Measurements from ENCODE around the gene EEFSEC. TPM values are rescaled to one million over a fixed set of nuclear protein-coding genes. Genes with fewer than 3 reads are reported as not detected.

Gene EEFSEC
- total RNA-seq, 1 donor from 2014 or later: 19.3 TPM

DNA sequence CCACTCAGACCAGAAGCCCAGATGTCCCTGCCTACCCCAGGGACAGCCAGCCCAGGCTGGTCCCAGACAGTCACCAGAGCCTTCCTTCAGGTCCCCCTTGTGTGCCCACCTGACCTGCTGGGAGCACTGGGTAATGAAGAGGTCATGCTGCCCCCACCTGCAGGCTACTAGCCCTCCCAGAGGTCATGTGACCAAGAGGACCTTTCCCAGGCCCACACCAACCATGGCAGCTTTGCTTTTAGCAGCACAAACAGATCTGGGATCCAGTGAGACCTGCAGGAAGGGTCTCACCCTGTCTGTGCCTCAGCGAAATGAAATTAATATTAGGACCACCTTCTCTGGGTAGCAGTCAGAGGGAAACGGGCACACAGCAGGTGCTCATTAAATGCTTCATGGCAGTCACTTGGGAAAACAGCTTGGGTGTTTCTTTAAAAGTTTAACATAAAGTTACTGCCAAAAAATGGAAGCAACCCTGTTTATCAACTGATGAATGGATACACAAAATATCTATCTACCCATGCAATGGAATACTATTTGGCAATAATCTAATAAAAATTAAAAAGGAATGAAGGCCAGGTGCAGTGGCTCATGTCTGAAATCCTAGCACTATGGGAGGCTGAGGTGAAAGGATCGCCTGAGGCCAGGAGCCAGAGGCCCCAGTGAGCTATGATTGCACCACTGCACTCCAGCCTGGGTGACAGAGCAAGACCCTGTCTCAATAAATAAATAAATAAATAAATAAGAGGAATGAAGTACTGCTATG lies 269.7 kb downstream of the EEFSEC start:
- no peak for DNase-seq (ENCODE audit: low spot score)
- intact Hi-C loops (cut with DNase I): no loop called here

GRCh38 chr3:128423525-128424147 lies 270.4 kb downstream of the EEFSEC start:
- DNase-seq (ENCODE audit: low spot score): no peak
- intact Hi-C loops (cut with DNase I): no loop called here

DNA sequence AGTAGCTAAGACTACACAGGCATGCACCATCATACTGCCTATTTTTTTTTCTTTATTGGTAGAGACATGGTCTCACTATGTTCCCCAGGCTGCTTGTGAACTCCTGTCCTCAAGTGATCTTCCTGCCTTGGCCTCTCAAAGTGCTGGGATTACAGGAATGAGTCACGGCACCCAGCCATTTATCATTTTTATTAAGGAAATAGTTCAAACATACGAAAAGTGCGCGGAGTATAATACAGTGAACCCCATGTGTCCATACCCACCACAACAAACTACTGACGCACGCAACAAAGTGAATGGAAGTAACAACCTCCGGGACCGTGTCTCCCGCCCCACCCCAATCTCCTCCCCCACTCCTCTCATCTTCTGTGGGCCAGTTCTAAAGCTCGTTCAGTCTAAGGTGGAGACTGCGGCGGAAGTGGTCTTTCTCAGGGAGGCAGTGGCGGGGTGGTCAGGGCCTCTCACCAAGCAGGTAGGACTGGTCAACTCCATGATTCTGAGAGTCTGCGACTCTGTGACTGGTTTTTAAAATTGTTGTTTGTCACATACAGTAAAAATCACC lies 271.3 kb downstream of the EEFSEC start:
- DNase-seq (ENCODE audit: low spot score): no peak
- intact Hi-C loops (cut with DNase I): loop anchor here (5.0 kb wide), 1 partner anchor 252 kb away; no protein-coding TSS in a partner anchor

- intact Hi-C loops (cut with DNase I): loop anchor here (5.0 kb wide), 1 partner anchor 253 kb away; no protein-coding TSS in a partner anchor
- no peak for DNase-seq (ENCODE audit: low spot score)
These were observed 272.0 kb downstream of the EEFSEC start for GRCh38 chr3:128425142-128425845.

DNA sequence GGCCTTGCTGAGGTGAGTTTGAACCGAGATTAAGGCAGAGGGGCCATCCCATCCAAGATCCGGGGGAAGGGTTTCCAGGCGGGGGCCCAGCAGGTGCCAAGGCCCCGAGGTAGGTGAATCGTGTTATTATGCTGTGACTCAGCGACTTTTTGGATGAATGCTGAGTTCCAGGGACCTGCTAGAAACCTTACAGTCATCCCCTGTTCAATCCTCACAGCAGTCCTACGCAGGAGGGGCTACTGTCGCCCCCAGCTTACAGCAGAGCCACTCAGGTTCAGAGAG lies 272.5 kb downstream of the EEFSEC start:
- DNase-seq (ENCODE audit: low spot score): no peak
- intact Hi-C loops (cut with DNase I): loop anchor here (1.0 to 5.0 kb wide), 4 partner anchors 73 to 253 kb away; no protein-coding TSS in a partner anchor

DNA sequence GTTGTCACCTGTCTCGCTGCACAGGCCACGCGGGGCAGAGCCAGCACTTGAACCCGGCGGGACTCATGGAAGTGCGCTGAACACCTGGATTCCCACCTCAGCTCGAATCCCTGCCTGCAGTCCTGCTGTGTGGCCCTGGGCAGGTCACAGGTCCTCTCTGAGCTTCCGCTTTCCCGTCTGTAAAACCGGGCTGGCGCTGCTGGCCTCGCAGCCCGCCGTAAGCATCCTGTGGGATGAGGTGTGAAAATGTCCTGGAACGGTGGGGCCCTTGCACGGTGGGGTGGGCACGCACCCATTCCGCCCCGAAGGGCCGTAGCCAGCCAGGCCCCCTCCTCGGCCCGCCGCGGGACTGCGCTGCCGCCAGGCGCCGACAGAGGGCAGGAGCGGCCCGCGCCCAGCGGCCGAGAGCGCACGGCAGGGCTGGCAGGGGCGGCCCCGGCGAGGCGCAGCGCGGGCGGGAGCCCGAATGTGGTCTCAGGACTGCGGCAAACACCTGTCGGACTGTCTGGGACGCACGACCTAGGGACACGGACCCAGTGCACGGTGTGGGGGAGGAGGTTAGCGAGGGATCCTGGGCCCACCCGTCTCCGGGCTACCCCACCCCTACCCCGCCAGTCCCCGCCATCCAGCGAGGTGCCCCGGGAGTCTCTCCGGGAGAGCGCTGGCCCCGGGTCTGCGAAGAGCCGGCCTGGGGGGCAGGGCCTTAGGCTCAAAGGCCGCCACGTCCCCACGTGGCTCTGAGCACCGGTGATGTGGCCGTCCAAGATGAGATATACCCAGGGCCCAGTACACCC lies 273.0 kb downstream of the EEFSEC start:
- DNase-seq (ENCODE audit: low spot score): peak; percentile 82
- intact Hi-C loops (cut with DNase I): loop anchor here (1.0 to 5.0 kb wide), 4 partner anchors 72 to 254 kb away; no protein-coding TSS in a partner anchor

DNA sequence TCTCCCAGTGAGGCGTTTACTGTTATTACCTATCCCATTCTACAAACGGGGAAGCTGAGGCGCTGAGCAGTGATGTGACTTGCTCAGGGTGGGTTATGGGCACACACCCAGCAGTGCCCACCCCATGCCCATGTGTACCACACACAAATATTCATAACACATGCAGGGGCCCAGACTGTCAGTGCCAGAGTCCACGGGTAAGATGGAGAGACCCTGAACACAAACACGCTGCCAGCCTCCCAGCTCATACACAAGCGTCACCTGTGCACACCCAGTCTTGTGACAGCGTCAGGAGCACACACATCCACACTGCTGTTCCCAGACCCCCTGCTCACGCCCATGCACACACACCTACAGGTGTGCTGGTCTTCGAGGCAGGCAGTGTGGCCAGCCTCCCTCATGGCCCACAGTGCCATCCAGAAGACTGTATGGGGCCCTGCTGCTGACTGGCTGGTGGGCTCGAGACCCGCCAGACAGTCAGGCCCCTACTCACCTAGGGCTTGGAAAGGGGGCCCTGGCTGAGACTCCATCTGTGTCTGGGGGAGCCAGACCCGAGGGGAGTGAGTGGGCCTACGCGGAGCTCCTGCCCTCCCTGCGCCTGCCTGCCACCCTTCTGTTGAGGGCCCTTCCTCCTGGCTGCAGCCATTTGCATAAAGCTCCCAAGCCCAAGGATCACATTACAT lies 274.0 kb downstream of the EEFSEC start:
- intact Hi-C loops (cut with DNase I): loop anchor here (2.0 to 5.0 kb wide), 3 partner anchors 71 to 255 kb away; no protein-coding TSS in a partner anchor
- DNase-seq (ENCODE audit: low spot score): no peak

DNA sequence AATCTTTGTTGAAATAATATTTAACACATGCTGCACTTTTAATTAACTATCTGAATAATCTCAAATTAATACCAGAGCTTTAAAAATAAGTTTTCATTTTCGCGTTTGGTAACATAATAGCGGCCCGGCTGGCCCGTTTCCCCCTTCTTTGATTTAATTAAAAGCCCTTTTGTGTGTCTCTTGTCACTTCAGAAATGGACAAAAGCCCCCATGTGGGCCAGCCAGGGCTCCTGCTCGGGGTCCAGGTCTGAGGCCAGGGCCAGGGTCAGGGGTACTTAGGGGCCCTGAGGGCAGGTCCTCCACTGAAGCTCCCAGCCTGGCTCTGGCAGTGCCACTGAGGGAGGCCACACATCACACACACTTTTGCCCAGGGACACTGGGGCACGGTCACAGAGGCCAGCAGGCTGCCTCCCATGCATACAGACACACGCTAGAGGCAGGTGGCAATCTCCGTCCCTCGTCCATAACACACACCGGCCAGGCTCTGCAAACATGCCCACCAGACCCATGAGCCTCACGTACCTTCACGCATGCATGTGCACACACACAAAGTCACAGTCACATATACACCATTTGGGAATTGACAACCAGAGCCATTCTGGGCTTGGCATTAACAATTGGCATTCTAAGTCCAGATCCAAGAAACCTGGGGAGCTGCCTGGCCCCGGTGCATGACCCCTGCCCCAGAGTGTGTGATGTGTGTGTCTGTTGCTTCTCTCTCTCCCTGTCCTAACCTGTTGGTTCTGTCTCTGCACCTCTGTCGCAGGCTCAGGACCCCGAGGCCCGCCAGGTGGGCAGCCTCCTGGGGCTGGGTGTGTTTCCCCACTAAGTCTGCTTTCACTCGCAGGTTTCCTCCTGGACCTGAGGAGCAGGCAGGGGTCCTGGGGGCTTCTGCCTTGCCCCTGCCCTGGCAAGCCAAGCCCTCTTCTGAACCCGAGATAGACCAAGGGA lies 274.9 kb downstream of the EEFSEC start:
- no peak for DNase-seq (ENCODE audit: low spot score)

DNA sequence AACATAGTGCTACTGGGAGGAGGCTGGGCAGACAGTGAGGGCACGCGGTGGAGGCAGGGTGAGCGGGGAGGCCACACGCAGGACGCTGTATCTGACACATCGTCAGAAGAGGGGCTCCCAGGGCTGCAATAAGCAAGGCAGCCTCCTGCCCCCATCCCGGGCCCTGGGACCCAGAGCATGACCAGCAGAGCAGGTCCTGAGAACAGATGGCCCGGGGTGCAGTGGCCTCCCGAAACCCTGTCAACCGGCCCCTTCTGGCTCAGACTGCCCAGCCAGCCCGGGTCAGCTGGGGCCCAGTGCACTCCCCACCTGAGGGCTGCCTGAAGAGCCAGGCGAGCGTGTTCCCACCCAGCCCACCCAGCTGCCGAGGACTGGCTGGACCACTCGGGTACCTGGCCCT lies 276.0 kb downstream of the EEFSEC start:
- intact Hi-C loops (cut with DNase I): loop anchor here (5.0 kb wide), 1 partner anchor 257 kb away; no protein-coding TSS in a partner anchor
- no peak for DNase-seq (ENCODE audit: low spot score)

More for the DNA sequence above, 274.9 kb downstream of the EEFSEC start:
- intact Hi-C loops (cut with DNase I): loop anchor here (2.0 to 5.0 kb wide), 3 partner anchors 71 to 256 kb away; no protein-coding TSS in a partner anchor

DNA sequence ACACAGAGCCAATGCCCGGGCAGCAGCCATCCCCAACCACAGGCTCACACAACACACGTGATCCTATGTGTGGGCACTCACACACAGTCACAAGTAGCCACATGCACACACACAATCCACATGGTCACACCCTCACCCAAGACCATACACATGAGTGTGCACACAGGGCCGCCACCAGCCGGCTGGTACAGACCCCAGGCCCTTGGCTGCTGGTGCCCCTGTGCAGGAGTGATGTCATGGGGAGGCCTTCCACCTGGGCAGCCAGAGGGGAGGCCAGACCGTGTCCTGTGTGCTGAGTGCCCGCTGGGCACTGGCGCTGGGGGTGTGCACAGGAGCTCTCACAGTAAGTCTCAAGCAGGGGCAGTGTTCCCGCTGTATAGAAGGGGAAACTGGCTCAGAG lies 276.5 kb downstream of the EEFSEC start:
- intact Hi-C loops (cut with DNase I): loop anchor here (5.0 kb wide), 1 partner anchor 257 kb away; no protein-coding TSS in a partner anchor
- DNase-seq (ENCODE audit: low spot score): no peak

DNA sequence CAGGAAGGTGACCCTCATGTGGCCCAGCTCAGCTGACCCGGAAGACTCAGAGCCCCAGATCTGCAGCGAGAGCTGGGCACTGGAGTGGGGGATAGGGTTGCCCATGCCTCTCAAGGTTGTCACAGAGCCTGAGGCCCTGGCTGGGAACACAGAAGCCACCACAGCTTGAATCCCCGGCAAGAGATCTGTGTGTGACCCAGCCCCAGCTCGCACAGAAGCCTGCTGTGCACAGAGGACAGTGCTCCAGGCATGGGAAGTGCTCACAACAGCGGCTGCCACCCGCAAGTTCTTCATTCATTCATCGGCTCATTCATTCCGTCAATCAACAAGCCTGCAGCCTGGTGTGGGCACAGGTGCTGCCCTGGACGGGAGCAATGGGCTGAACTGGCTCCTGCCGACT lies 277.0 kb downstream of the EEFSEC start:
- intact Hi-C loops (cut with DNase I): no loop called here
- no peak for DNase-seq (ENCODE audit: low spot score)

GRCh38 chr3:128430731-128431130 lies 277.4 kb downstream of the EEFSEC start:
- intact Hi-C loops (cut with DNase I): no loop called here
- DNase-seq (ENCODE audit: low spot score): no peak

GRCh38 chr3:128431803-128432300 lies 278.6 kb downstream of the EEFSEC start:
- intact Hi-C loops (cut with DNase I): no loop called here
- no peak for DNase-seq (ENCODE audit: low spot score)

DNA sequence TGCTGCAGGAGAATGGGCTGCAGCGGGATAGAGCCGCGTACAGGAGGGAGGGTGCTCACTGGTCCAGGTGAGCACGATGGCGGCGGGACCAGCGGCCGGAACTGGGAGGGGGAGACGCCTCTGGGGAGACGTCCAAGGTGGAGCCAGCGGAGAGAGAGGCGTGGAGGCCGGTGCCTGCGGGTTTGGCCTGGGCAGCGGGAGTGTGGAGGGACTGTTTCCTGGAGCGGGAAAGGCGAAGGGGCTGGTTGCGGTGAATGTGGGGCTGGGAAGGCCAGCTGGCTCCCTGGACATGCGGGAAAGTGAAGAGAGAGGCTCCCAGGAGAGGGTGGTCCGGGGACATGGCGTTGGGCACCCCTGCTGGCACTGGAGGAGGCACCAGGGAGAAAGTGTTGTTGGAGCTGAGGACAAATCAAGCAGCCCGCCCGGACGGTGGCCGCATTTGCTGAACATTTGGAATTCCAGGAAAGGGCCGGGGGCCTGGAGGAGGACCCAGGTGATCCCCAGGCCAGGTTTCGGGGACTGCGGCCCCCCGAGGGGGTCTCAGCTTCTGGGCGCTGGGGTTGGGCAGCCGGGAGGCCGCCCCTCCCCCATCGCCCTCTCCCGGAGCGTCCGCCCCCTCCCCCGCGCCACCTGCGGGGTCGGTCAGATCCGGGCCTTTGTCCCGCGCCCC lies 279.2 kb downstream of the EEFSEC start:
- intact Hi-C loops (cut with DNase I): no loop called here
- no peak for DNase-seq (ENCODE audit: low spot score)

DNA sequence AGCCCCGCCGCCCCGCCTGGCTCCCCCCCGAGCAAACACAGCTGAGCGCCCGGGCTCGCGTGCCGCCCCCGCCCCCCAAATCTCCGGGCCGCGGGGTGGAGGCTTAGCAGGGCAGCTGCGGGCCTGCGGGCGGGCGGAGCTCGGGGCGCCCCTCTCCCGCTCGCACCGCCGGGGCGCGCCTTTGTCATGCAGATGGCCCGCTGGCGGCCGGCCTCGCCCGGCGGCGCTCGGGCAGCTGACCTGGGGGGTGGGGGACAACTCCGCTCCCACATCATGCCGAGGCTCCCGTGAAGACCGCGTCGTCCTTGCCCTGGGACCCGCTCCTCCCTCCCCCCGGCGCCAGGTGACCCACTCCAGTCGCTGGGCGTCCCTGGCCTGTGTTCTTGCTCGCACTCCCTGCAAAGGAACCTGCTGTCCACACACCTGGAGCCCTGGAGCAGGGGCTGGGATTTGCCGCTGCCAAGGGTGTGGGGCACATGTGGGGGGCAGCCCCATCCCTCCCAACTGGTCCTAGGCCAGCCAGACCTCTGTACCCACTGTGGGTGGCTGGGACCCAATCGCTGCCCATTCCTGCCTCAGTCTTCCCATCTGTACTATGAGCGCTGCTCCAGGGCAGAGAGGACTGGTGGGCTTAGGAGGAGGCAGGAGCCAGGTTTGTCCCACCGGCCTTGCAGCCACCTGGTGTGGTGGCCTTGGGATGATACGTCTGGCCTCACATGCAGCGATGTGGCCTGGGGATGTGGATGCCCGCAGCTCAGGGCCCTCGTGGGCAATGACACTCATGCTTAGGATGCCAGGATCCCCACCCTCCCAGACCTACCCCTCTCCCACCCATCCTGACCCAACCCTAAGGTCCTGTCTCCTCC lies 279.9 kb downstream of the EEFSEC start:
- DNase-seq (ENCODE audit: low spot score): no peak
- intact Hi-C loops (cut with DNase I): no loop called here

DNA sequence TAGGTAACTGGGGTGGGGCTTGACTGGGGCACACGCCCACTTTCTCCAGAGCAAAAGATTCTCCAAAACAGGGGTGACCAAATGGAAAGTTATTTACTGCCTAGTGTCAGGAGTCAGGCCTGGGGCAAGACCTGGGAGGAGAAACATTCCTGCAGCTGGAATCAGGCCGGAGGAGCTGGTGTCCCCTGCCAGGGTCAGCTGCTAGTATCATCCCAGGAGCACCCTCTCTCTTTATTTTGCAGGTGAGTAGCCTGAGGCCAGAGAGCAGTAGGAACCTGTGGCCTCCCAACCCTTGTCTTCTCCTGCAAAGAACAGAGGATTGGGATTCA lies 280.5 kb downstream of the EEFSEC start:
- intact Hi-C loops (cut with DNase I): no loop called here

More for the DNA sequence above, 280.5 kb downstream of the EEFSEC start:
- no peak for DNase-seq (ENCODE audit: low spot score)

Measured in cardiac septum (tissue), 1 donor.